Suppressor macrophage treated with lipopolysaccharide for 4 hours (primary cell): Measurements from ENCODE around the gene SLC25A40.
A peak's percentile ranks its signal among the peaks of the same experiment; 100 is the strongest.
"Not testable (repeated sequence)": the region's sequence is repeated elsewhere in the genome, so short reads cannot be mapped to it uniquely, and the experiment has no call there.

Experiments
- DNase-seq: peaks from one replicate; pipeline ENCODE4 v3.0.0-alpha.2; 2020

Gene SLC25A40, protein sequence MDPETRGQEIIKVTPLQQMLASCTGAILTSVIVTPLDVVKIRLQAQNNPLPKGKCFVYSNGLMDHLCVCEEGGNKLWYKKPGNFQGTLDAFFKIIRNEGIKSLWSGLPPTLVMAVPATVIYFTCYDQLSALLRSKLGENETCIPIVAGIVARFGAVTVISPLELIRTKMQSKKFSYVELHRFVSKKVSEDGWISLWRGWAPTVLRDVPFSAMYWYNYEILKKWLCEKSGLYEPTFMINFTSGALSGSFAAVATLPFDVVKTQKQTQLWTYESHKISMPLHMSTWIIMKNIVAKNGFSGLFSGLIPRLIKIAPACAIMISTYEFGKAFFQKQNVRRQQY

GRCh38 chr7:87876040-87876868, at the start of gene SLC25A40, which contains the start of gene DBF4:
TSS of gene SLC25A40 (minus strand) at chr7:87876360. CDS start at chr7:87858727, 17,633 bp downstream.
TSS of gene DBF4 (plus strand) at chr7:87876493. CDS start at chr7:87876733, 240 bp downstream.
- peak; percentile 97 for DNase-seq

GRCh38 chr7:87922759-87923395, 46.7 kb upstream of the SLC25A40 start:
- not testable (repeated sequence) for DNase-seq

GRCh38 chr7:87920578-87920977, 44.4 kb upstream of the SLC25A40 start:
- DNase-seq = no peak

DNA sequence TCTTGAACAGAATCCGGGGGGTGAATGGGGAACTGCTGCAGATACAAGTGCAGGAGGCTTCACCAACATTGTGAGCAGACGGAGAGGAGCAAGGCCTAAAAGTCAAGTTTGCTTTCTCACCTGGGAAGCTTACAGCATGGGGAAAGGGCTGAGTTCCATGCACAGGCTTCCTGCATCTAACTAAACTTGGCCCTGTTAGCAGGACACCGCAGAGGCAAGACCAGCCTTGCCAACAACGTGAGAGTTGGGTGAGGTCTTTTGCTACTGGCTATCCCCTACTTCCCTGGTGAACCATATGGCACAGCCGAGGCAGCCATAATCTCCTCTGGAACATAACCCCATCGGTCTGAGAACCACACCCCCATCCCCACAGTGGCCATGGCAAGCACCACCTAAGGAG, 43.7 kb upstream of the SLC25A40 start:
- DNase-seq = no peak

- DNase-seq = no peak
Measured at GRCh38 chr7:87918740-87919139, 42.6 kb upstream of the SLC25A40 start.

DNA sequence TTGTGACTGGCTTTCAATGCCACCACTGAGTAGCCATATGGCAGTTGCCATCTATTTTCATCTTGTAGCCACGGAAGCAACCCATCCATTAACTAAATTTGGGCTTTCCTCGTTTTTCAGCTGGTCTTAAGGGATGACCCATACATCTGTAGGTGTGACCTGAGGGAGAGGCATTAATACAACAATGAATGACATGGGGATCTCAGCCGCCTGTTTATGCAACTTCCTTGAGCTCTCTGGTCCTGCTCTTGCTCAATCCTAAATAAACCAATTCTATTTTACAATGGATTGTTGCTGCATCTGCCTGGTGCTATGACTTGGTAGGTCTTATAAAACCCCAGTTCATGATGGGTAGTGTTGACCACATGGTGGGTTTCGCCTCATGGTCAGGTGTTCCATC, 36.0 kb upstream of the SLC25A40 start:
- no peak for DNase-seq

DNA sequence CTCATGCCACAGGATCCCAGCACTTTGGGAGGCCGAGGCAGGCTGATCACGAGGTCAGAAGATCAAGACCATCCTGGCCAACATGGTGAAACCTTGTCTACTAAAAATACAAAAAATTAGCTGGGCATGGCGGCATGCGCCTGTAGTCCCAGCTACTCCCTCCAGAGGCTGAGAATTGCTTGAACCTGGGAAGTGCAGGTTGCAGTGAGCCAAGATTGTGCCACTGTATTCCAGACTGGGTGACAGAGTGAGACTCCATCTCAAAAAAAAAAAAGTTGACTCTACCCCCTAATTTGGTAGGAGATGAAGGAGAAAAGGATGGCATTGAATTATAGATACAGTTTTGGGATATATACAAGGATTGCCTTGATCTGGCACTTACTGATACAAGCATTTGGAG, 32.7 kb upstream of the SLC25A40 start:
- DNase-seq = not testable (repeated sequence)

- not testable (repeated sequence) for DNase-seq
Measured at GRCh38 chr7:87907136-87907906, 31.2 kb upstream of the SLC25A40 start.

DNA sequence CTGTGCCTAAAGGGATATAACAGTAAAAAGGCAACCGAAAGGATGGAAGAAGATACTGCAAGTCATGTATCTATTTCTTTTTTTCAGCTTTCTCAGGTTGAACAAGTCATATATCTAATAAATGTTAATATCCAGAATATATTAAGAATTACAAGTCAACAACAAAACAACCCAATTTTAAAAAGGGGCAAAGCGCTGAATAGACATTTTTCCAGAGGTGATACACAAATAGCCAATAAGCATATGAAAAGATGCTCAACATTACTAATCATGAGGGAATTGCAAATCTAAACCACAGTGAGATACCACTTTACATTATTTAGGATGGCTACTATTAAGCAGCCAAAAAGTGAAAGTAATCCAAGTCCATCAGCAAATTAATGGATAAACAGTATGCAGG, 23.1 kb upstream of the SLC25A40 start:
- DNase-seq = no peak

- no peak for DNase-seq
Measured at GRCh38 chr7:87895363-87895762, 19.2 kb upstream of the SLC25A40 start.

DNA sequence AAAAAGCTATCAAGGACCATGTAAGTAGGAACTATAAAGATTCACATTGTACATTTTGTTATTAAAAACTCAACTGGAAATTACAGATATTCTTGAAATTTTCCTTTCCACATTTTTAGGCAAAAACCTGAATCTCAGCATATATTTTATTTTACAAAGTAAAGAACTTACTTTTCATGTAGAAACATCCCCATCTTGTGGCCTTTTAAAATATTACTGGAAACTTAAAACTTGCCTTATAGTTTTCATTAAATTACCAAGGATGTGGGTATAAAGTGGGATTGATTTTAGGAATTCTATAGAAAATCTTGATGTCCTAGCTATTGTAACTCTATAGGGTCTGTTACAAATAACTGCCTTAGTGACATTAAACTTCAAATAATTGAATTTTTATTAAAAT, 10.7 kb upstream of the SLC25A40 start:
- peak; percentile 74 for DNase-seq

DNA sequence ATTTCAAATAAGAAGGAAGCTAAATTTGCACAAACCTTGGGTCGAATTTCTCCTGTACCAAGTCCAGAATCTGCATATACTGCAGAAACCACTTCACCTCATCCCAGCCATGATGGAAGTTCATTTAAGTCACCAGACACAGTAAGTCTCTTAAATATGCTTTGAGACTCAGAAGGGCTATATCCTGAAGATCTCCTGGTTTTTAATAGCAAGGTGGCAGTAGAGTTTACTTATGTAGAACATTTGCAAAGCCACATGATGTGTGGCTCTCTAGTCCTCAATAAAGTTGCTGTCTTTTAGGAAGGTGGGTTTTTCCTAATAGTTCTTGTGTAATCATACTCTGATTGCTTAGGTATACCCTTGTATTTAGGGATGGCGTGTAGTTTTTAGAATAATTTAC, 8.9 kb upstream of the SLC25A40 start:
- no peak for DNase-seq

GRCh38 chr7:87882151-87882937, 6.2 kb upstream of the SLC25A40 start:
- DNase-seq = no peak

GRCh38 chr7:87878208-87878735, 2.1 kb upstream of the SLC25A40 start:
- no peak for DNase-seq

- DNase-seq = no peak
Measured at GRCh38 chr7:87877366-87878040, 1.3 kb upstream of the SLC25A40 start.

DNA sequence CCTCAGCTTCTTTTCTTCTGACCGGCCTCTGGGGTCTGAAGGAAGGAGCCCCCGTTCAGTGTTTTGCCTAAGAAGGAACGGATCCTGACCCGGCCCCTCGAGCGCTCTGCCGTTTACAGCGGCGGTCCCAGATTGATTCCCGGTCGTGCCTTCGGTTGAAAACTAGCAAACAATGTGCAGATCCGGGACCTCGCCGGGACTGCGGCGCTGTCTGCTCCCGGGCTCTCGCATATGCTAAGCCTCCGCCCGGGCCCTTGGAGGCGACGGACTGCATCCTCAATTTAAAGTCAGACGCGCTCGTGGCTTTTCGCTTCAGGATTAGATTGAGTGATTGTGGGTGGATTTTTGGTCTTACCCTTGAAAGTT, 692 bp upstream of the SLC25A40 start:
- DNase-seq = peak; percentile 61

DNA sequence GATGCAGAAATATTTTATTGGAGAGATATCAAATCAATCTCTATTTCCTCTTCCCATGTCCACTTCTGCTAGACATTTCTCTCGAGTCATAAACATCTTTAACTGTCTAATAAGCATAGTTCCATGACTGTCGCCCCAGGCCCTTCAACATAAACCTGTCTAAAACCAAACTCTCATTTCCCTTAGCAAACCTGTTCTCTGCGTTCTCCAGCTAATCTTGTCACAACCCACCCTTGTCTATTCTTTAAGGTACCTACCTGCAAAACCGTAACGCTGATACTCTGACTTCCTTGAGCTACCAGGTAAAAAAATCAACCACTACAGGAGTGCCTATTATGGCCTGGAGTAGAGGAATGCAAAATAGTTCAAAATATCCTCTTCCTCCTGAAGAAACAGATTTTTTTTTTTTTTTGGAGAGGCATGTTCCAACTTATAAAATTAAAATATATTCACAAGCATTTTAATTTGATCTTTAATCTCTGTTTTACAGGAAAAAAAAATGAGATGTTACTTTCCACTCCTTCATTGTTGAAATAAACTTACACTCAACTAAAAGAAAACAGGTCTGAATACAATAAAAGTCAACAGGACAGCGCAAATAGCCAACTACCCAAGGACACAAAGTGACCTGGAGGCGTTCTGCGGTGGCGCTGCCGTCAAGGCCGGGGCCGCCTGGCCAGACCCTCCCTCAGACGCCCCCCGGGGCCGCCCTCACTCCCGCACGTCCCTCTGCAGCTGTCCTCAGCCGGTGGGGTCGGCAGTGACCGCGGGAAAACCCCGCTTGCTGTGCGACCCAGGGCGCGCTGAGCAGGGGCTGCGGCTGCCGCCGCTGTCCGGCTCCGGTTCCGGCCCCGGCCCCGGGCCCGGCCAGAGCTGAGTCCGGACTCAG, 765 bp downstream of the SLC25A40 start:
- no peak for DNase-seq

DNA sequence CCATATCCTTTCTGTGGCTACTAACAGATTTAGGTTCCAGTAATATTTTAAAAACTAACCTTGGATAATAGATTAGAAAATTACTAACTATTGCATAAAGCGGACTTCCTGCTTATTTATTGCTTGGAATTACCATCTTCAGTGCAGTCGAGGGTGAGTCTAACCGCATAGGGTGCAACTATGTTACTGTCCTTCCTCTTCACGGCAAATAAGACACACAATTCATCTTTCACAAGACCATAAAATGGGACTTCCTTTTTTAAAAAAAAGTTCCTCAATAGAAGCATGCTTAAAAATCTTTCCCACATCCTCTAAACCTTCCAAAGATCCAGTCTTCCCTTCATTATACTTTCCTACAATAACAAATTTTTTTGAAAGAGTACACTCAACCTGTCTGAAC, 2.1 kb downstream of the SLC25A40 start:
- DNase-seq = peak; percentile 80

DNA sequence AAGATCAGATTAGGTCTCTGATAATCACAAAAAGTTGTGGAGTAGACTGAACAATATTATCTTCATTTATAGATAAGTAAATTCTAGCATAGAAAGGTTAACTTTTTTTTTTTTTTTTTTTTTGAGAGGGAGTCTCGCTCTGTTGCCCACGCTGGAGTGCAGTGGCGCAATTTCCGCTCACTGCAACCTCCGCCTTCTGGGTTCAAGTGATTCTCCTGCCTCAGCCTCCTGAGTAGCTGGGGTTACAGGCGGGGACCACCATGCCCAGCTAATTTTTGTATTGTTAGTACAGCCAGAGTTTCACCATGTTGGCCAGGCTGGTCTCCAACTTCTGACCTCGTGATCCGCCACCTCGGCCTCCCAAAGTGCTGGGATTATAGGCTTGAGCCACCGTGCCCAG, 2.8 kb downstream of the SLC25A40 start:
- DNase-seq = not testable (repeated sequence)

GRCh38 chr7:87872346-87872745, 3.8 kb downstream of the SLC25A40 start:
- DNase-seq = peak; percentile 52
